CD4-positive, alpha-beta T cell (primary cell): ENCODE results near the gene ELMO1. TPM values are rescaled to one million over a fixed set of nuclear protein-coding genes. Genes with fewer than 3 reads are reported as not detected.

Experiments used
- ATAC-seq: fragments of 200-7000 bp; cut with Tn5 transposase; one replicate; pipeline ENCODE4 v1.10.0; 2022; ENCODE audit warnings: mild to moderate bottlenecking; ENCODE audit not compliant: poor library complexity
- CTCF ChIA-PET: fragments of 350-600 bp; sonication (Branson Sonifier 250); formaldehyde crosslinking; loops from one replicate; lab custom pipeline; 2021; ENCODE audit warnings: antibody characterized with exemption, inconsistent platforms; lab: Charles Lee
- POLR2A ChIA-PET: fragments of 350-600 bp; sonication (Branson Sonifier 250); formaldehyde crosslinking; loops from one replicate; lab custom pipeline; 2021; ENCODE audit warnings: antibody characterized with exemption, inconsistent platforms; lab: Charles Lee
- DNase-seq, 14 experiments: peaks; one replicate each; pipeline ENCODE4 v3.0.0-alpha.2; 2013 to 2020; ENCODE audit warnings: mixed read lengths in 2 of 14
- H3K27ac ChIP-seq, 2 donors: one replicate each; pipeline versions ENCODE4 v1.5.1 to v1.7.0; 2013; ENCODE audit warnings: low read length in 2 of 2, low read depth in 1 of 2, mild to moderate bottlenecking in 1 of 2
- H3K27me3 ChIP-seq, 2 experiments: 1 replicate in 1 of 2; 2 replicates in 1 of 2; pipeline versions ENCODE4 v1.6.1 to v1.7.0; 2013; ENCODE audit warnings: low read length in 2 of 2, control low read depth in 1 of 2, mild to moderate bottlenecking in 1 of 2, moderate library complexity in 1 of 2; ENCODE audit not compliant: insufficient read depth in 2 of 2, control insufficient read depth in 1 of 2
- H3K36me3 ChIP-seq: one replicate; pipeline ENCODE4 v1.6.1; 2013; ENCODE audit warnings: low read length, control low read depth; ENCODE audit not compliant: insufficient read depth
- H3K4me1 ChIP-seq: one replicate; pipeline ENCODE4 v1.6.1; 2013; ENCODE audit warnings: low read length, control low read depth; ENCODE audit not compliant: insufficient read depth
- H3K4me3 ChIP-seq: one replicate; pipeline ENCODE4 v1.5.1; 2013; ENCODE audit warnings: mild to moderate bottlenecking, low read length, moderate library complexity
- H3K9me3 ChIP-seq, 2 experiments: 1 replicate in 1 of 2; 2 replicates in 1 of 2; pipeline versions ENCODE4 v1.6.1 to v1.7.0; 2013; ENCODE audit warnings: low read length in 2 of 2, mild to moderate bottlenecking in 2 of 2, control low read depth in 1 of 2, moderate library complexity in 1 of 2; ENCODE audit not compliant: control insufficient read depth in 1 of 2, insufficient read depth in 1 of 2
- H3K27ac Mint-ChIP-seq: one replicate; pipeline ENCODE4 v1.8.0; 2020; ENCODE audit warnings: mixed read lengths
- H3K27me3 Mint-ChIP-seq: one replicate; pipeline ENCODE4 v1.8.0; 2021; ENCODE audit warnings: mixed read lengths
- H3K36me3 Mint-ChIP-seq: one replicate; pipeline ENCODE4 v1.8.0; 2021; ENCODE audit warnings: low read depth, mixed read lengths
- H3K4me1 Mint-ChIP-seq: one replicate; pipeline ENCODE4 v1.8.0; 2021; ENCODE audit warnings: low read depth, mixed read lengths
- H3K4me3 Mint-ChIP-seq: one replicate; pipeline ENCODE4 v1.8.0; 2020; ENCODE audit warnings: mild to moderate bottlenecking, mixed read lengths
- H3K9me3 Mint-ChIP-seq: one replicate; pipeline ENCODE4 v1.8.0; 2020; ENCODE audit warnings: mixed read lengths
- CTCF ChIP-seq: fragments of 200-600 bp; IDR thresholded peaks from one replicate; pipeline ENCODE4 v1.8.0; 2022; ENCODE audit warnings: antibody characterized with exemption, mild to moderate bottlenecking
- intact Hi-C, 2 experiments: fragments of 100-400 bp; cut with DNase I in 1 of 2; cut with micrococcal nuclease in 1 of 2; formaldehyde crosslinking; loops; one replicate each; pipeline versions ENCODE4 v1.15.1 to v1.9.0; 2023 to 2025; cut with DNase I, micrococcal nuclease
- total RNA-seq, 174 experiments: library from RNA in 2 of 174; stranded (reverse) in 2 of 174; gene quantifications; one replicate each; pipeline ENCODE4 v1.2.3 and lab custom pipeline; 2021 to 2026

The ELMO1 gene
- total RNA-seq, 2 experiments from 2014 or later = 117 to 120 TPM

GRCh38 chr7:37193087-37193774 is 255.4 kb downstream of the ELMO1 start:
- Mint-ChIP-seq H3K27ac (no peak overlapping the region), H3K36me3 (peaks cover 62% of the 10 kb centered on the region)
- POLR2A ChIA-PET = no interaction called here

GRCh38 chr7:37191797-37192196 is 256.9 kb downstream of the ELMO1 start:
- Histone ChIP-seq H3K27ac (no peak overlapping the region), H3K36me3 (peaks cover 39% of the 10 kb centered on the region), H3K4me3 (no peak overlapping the region), H3K4me1 (no peaks in the 10 kb centered on the region), H3K27me3 (no peaks in the 10 kb centered on the region), H3K9me3 (no peaks in the 10 kb centered on the region)
- intact Hi-C loops = no loop called here
- H3K4me1 Mint-ChIP-seq = peaks cover 22% of the 10 kb centered on the region
- ChIA-PET POLR2A (no interaction called here), CTCF (no interaction called here)
- peaks cover 59% of the 10 kb centered on the region for H3K36me3 Mint-ChIP-seq
- no peak for ATAC-seq
- no peak overlapping the region for H3K4me3 Mint-ChIP-seq
- DNase-seq = no peak
- H3K27ac Mint-ChIP-seq = no peak overlapping the region
- H3K9me3 Mint-ChIP-seq = no peaks in the 10 kb centered on the region
- no peak for TF ChIP-seq CTCF
- no peaks in the 10 kb centered on the region for H3K27me3 Mint-ChIP-seq

More at GRCh38 chr7:37193087-37193774, 255.4 kb downstream of the ELMO1 start:
- Histone ChIP-seq H3K9me3 (no peaks in the 10 kb centered on the region), H3K27ac (no peak overlapping the region), H3K27me3 (no peaks in the 10 kb centered on the region), H3K36me3 (peaks cover 48% of the 10 kb centered on the region), H3K4me1 (no peaks in the 10 kb centered on the region), H3K4me3 (no peak overlapping the region)
- DNase-seq (no peak), ATAC-seq (no peak)
- CTCF ChIA-PET = interaction anchor here (2.1 kb wide), 1 partner anchor 11 kb away, joined by 6 read pairs; no protein-coding TSS in a partner anchor
- Mint-ChIP-seq H3K4me3 (no peak overlapping the region), H3K9me3 (no peaks in the 10 kb centered on the region), H3K4me1 (peaks cover 9% of the 10 kb centered on the region), H3K27me3 (no peaks in the 10 kb centered on the region)
- intact Hi-C loops = no loop called here
- TF ChIP-seq CTCF = no peak

- DNase-seq = no peak
- Mint-ChIP-seq H3K4me1 (peaks cover 19% of the 10 kb centered on the region), H3K27me3 (no peaks in the 10 kb centered on the region), H3K36me3 (peaks cover 27% of the 10 kb centered on the region), H3K4me3 (no peak overlapping the region), H3K9me3 (no peaks in the 10 kb centered on the region), H3K27ac (no peak overlapping the region)
- no peak for ATAC-seq
- POLR2A ChIA-PET = no interaction called here
- H3K27me3 ChIP-seq = no peaks in the 10 kb centered on the region
- intact Hi-C loops = loop anchor here (10.0 kb wide), 3 partner anchors 202 to 872 kb away; no protein-coding TSS in a partner anchor
- TF ChIP-seq CTCF = no peak
- CTCF ChIA-PET = no interaction called here
- H3K36me3 ChIP-seq = peaks cover 10% of the 10 kb centered on the region
- H3K4me3 ChIP-seq = no peak overlapping the region
- H3K27ac ChIP-seq = no peak overlapping the region
- H3K4me1 ChIP-seq = peaks cover 3% of the 10 kb centered on the region
- H3K9me3 ChIP-seq = no peaks in the 10 kb centered on the region
Measured at GRCh38 chr7:37187179-37187578, 261.5 kb downstream of the ELMO1 start.
